Measurements from ENCODE around the gene LENG8.

The LENG8 gene

GRCh38 chr19:54424201-54424600, 24.8 kb upstream of the LENG8 start:
- no peak for DNase-seq

DNA sequence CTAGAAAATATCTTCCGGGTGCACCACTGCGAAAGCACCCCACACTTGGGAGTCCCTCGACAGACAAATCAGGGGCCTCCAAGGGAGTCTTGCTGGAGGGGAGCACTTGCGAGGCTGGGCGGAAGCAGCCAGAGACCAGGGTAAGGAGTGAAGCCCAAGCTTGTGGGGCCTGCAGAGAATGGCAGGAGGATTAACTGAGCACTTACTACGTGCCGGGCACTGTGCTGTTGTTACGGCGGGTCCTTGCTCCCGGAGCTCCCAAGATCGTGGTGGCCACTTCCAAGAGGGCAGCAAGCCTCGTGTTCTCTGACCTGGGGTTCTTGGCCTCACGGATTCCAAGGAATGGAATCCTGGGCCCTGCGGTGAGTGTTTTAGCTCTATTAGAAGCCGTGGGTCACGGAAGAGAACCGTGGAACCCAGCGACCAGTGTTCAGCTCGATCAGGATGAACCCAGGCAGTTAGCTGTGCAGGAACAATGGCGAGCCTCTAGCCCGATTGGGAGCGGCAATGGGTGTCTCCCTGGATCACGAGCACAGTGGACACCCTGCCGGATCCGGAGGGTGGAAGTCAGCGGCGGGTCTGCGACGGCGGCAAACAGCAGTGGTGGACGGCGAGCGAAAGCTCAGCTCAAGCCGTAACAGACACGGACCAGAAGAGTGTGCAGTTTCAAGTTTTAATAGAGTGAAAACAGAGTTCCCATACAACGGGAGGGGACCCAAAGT, 24.2 kb upstream of the LENG8 start:
- no peak for DNase-seq

DNA sequence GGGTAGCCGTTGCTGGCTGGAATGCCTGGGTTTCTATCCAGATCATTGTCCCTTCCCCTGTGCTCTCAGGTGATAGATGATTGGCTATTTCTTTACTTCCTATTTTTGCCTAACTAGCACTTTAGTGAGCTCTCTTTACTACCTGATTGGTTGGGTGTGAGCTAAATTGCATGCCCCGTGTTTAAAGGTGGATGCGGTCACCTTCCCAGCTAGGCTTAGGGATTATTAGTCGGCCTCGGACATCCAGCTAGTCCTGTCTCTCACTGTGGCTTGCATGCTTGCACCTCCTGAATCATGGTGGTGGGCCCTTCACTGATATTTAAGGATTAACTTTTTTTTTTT, 23.6 kb upstream of the LENG8 start:
- no peak for DNase-seq

- DNase-seq = no peak
These were observed 22.6 kb upstream of the LENG8 start for GRCh38 chr19:54426291-54426931.

DNA sequence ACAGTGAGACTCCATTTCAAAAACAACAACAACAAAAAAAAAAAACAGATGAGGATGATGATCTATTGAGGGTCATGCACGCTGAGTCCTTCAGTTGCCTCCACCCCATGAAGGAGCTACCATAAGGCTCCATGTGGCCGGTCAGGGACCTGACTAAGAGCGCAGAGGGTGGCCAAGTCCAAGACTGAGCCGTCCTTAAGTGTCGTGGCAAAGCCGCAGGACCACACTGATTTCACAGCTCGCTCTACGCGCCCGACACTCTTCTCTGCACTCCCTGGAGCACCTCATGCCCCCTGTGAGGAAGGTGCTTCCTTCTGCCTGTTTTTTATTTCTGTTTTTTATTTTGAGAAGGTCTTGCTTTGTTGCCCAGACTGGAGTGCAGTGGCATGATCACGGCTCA, 21.4 kb upstream of the LENG8 start:
- no peak for DNase-seq

DNA sequence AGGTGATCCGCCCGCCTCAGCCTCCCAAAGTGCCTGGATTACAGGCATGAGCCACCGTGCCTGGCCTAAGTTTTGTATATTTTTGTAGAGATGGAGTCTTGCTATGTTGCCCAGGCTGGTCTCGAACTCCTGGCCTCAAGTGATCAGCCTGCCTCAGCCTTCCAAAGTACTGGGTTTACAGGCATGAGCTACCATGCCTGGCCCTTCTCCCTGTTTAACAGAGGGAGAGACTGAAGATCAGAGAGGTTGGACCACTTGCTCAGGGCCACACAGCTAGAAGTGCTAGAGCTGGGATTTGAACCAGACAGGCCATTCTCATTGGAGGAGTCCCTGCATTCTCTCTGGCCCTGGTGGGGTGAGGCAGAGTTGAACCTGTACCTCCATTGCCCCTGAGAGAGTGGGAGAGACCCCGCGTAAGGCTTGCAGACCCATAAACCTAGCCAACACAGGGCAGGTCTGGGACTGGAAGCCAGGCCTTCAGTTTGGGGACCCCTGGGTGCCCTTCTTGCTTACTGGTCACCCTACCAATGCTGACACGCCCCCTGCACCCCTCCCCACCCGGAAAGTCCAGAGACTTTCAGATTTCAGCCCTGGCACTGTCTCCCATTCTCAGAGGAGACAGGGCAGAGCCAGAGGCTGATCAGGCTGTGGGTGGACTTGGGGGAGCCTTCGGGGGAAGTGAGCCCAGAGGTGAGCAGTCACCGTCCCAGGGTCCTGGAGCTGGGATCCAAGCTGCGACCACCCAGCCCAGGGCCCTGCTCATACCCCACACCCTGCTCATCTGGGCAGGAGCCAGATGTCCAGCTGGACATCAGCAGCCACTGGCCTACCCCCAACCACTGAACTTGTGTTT, 20.4 kb upstream of the LENG8 start:
- no peak for DNase-seq

GRCh38 chr19:54429176-54429495, 19.9 kb upstream of the LENG8 start:
- DNase-seq = no peak

DNA sequence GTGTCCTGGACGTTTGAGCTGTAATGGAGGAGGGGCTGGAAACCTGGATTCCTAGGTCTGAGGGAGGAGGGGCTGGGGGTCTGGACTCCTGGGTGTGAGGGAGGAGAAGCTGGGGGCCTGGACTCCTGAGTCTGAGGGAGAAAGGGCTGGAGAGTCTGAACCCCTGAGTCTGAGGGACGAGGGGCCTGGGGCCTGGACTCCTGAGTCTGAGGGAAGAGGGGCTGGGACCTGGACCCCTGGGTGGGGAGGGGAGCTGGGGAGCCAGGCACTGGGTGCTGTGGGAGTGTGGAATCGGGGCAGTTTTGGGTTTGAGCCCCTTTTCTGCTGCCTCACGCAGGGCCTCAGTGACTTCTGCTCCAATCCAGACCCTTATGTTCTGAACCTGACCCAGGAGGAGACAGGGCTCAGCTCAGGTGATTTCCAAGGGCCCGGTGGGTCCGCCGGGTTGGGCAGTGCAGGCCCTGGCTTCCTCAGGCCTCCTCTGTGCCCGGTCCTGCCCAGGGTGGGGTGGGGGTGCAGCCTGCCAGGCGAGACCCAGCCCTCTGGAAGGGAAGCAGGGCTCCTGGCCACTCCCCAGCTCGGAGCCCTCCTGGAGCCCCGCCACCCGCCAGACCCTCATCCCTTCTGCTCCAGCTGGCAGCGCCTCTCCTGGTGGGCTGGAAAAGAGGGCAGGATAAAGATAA, 19.3 kb upstream of the LENG8 start:
- no peak for DNase-seq

DNA sequence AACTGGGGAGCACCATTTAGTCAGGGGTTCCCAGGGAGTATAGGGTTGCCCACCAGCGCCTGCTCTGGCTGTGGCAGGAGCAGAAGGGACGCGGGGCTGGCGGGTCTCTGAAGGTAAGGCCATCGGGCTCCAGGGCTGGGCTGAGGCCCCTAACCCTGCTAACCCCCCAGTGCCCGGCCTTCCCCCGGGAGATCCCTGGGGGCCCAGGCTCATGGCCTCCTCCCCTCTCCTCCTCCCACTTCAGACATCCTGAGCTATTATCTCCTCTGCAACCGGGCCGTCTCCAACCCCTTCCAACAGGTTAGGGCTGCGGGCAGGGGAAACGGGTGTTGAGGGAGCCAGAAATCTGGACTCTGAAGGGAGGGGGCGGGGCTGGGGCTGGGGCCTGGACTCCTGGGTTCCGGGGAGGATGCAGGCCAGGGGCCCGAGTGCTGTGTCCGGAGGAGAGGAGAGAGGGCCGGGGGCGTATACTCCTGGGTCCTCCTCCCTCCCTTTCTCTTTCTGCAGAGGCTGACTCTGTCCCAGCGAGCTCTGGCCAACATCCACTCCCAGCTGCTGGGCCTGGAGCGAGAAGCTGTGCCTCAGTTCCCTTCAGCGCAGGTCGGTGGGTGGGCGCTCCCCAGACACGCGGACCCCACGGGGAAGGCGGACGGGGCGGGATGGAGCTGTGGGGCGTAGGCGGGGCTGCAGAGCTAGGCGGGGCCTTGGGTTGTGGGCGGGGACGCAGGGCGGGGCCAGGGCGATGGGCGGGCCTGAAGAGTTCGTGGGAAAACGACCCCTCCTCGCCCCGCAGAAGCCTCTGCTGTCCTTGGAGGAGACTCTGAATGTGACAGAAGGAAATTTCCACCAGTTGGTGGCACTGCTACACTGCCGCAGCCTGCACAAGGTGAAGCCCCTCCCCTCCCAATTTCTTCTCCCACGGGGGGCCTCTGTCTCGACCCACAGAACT, 18.4 kb upstream of the LENG8 start:
- DNase-seq = peak in 1 of 2 experiments; percentile 25

GRCh38 chr19:54431255-54431838, 17.7 kb upstream of the LENG8 start:
- peak in 1 of 2 experiments; percentile 30 for DNase-seq

DNA sequence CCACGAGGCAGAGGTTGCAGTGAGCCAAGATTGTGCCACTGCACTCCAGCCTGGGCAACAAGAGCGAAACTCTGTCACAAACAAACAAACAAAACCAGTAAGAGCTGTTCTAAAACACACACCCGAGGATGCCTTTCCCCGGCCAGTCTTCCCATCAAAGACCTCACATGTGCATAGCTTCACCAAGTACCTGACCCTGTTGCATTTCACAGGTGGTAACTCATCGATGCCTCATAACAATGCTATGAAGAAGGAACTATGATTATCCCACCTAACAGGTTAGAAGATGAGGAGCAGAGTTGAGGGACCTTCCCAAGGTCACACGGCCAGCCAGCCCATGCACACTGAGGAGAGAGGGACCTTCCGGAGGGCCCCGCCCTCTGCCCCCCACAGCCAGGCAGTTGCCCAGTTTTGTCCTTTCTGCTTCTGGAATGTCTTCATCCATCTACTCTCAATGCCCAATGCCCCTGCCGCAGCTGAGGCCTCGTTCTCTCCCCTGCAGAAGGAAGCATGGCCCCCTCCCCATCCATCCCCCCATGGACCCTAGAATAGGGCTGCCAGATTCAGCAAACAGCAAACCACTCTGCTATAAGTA, 16.8 kb upstream of the LENG8 start:
- DNase-seq = no peak

- no peak for DNase-seq
These were observed 15.3 kb upstream of the LENG8 start for GRCh38 chr19:54433697-54434096.

GRCh38 chr19:54434112-54434872, 14.7 kb upstream of the LENG8 start:
- no peak for DNase-seq

DNA sequence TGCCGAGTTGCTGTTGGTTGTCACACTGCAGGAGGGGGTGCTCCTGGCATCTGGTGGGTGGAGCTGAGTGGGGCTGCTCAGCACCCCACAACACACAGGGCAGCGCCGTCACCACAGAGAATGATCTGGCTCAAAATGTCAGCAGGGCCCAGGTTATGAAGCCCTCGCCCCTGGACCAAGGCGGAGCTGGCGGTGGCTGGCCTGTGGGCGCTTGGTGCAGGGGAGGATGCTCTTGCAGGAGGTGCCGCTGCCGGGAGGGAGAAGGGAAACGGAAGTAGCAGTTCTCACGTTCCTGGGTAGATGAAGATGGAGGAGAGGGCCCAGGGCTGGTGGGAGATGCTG, 14.2 kb upstream of the LENG8 start:
- no peak for DNase-seq

DNA sequence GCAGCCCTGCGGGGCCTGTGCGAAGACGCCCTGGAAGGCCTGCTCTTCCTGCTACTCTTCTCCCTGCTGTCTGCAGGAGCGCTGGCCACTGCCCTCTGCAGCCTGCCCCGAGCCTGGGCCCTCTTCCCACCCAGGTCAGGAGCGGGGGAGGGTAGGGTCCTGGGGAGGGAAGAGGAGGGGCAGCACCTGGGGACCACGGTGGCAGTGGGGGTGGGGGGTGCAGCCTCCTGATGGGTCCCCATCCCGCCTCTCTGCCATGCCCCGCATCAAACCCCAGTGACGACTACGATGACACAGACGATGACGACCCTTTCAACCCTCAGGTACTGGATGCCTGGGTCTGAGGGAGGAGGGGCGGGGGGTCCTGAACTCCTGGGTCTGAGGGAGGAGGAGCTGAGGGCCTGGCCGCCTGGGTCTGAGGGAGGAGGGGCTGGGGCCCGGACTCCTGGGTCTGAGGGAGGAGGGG, 13.4 kb upstream of the LENG8 start:
- no peak for DNase-seq

DNA sequence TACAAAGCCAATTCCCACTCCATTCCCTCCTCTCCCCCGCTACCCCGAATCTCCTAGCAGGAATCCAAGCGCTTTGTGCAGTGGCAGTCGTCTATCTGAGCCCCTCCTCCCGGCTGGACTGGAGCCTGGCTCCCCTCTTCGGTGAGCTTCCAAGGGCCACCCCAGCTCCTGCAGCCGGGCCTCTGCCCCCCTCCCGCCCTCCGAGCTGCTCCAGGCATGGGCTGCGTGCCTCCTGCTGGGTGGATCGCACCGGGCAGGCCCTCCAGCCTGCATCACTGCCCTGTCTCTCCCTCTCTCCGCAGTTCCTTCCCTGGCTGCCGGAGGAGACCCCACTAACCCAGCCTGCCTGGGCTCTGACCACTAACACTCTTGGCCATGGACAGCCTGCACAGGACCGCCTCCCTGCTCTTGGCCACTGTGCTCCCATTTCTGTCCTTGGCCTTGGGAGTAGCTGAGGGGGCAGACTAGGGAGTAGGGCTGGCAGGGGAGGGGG, 12.9 kb upstream of the LENG8 start:
- DNase-seq = no peak

DNA sequence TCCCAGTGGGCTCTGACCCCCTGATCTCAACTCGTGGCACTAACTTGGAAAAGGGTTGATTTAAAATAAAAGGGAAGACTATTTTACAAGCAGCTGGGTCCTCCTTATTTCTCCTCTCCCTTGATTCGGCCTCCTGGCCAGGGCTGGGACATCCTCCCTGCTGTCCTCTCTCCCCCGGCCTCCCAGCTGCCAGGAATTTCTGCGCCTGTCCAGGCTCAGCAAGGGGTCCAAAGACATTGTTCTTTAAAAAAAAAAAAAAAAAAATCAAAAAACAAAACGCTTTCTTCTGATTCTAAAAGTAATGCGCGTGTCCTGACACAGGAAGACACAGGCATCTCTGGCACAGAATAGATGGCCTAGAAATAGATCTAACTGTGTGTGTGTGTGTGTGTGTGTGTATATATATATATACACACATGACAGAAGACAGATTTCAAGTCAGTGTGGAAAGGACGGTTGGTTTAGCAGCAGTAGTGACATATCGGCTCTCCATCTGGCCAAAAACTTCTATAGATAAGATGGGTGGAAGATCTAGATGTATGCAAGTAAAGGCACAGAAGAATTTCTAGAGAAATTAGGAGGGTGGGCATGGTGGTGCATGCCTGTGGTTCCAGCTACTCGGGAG, 12.3 kb upstream of the LENG8 start:
- DNase-seq = no peak

DNA sequence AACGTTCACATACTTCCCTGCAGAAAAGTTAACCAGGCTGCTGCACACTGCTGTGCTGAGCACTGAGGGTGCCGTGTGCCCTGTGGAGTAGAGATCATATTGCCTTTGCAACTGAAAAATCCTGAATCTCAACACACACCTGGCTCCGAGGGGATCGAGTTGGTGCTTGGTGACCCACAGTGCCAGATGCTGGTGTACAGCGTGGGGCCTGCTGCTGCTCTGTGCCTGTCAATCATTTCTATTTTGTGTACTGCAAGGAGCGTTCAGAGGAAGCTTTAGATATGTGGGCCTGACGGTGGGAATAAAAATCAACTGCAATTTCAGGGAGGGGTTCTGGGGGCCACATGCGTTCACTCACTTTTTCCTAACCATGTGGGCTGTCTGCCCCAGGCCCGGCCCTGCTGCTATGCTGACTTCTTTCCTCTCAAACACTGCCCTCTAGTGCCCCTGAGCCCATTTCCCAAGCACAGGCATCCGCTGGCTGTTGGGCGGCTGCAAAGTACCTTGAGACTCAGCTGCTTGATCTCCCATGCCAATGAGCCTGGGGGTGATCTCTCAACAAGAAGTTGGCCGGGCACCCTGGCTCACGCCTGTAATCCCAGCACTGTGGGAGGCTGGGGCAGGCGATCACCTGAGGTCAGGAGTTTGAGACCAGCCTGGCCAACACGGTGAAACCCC, 9.7 kb upstream of the LENG8 start:
- no peak for DNase-seq

DNA sequence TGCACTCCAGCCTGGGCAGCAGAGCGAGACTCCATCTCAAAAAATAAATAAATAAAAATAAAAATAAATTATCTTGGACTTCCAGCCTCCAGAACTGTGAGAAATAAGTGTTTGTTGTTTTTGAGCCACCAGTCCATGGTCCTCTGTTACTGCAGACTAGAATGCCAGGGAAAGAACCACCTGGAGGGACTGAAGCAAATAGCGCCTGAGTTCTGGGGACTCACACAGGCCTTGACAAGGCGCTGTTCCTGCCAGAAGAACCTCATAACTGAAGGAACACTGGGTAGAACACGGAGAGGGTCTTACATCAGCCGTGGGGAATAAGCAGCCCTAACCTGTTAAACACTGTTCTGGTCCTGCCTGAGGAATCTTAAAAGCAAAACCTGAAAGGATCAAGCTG, 8.4 kb upstream of the LENG8 start:
- no peak for DNase-seq

DNA sequence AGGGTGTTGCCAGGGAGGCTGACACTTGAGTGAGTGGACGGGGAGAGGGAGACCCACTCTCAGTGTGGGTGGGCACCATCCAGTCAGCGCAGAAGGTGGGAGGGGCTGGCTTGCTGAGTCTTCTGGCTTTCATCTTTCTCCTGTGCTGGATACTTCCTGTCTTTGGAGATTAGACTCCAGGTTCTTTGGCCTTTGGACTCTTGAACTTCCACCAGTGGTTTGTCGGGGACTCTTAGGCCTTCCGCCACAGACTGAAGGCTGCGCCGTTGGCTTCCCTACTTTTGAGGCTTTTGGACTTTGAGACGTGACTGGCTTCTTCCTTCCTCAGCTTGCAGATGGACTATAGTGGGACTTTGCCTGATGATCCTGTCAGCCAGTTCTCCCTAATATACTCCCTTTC, 4.3 kb upstream of the LENG8 start:
- no peak for DNase-seq
